MCF 10A (cell line): ENCODE measurements around the gene MAMLD1. TPM values are rescaled to one million over a fixed set of nuclear protein-coding genes. Genes with fewer than 3 reads are reported as not detected.

Source experiments
- BruUV-seq: library from RNA; stranded (reverse); fragments of 400-500 nt; replicated peaks from 2 replicates; lab custom pipeline; 2021; lab: Mats Ljungman, UMichigan
- CTCF ChIA-PET: fragments of 300-600 bp; sonication (Branson Sonifier 250); formaldehyde crosslinking; extraction: SDS; loops from one replicate; lab custom pipeline; 2021; ENCODE audit warnings: antibody characterized with exemption, inconsistent platforms; lab: Yijun Ruan, JAX
- POLR2A ChIA-PET: fragments of 300-600, 350-650 bp; sonication (Branson Sonifier 250); formaldehyde crosslinking; extraction: SDS; loops from one replicate; lab custom pipeline; 2020; ENCODE audit warnings: antibody characterized with exemption, inconsistent platforms; lab: Yijun Ruan, JAX
- DNase-seq: peaks from one replicate; pipeline ENCODE4 v3.0.0-alpha.2; 2018; ENCODE audit not compliant: unreplicated experiment
- H3K27ac Mint-ChIP-seq: one replicate; pipeline ENCODE4 v1.8.0; 2022; ENCODE audit warnings: mild to moderate bottlenecking, low read depth, mixed read lengths; ENCODE audit not compliant: unreplicated experiment
- H3K27me3 Mint-ChIP-seq: one replicate; pipeline ENCODE4 v1.8.0; 2022; ENCODE audit warnings: mixed read lengths; ENCODE audit not compliant: insufficient read depth, unreplicated experiment
- H3K36me3 Mint-ChIP-seq: one replicate; pipeline ENCODE4 v1.8.0; 2022; ENCODE audit warnings: mild to moderate bottlenecking, moderate library complexity, mixed read lengths; ENCODE audit not compliant: insufficient read depth, unreplicated experiment
- H3K4me1 Mint-ChIP-seq: one replicate; pipeline ENCODE4 v1.8.0; 2022; ENCODE audit warnings: mixed read lengths; ENCODE audit not compliant: insufficient read depth, unreplicated experiment
- H3K4me3 Mint-ChIP-seq: one replicate; pipeline ENCODE4 v1.8.0; 2022; ENCODE audit warnings: mild to moderate bottlenecking, moderate library complexity, mixed read lengths; ENCODE audit not compliant: unreplicated experiment
- H3K9me3 Mint-ChIP-seq: one replicate; pipeline ENCODE4 v1.8.0; 2022; ENCODE audit warnings: mixed read lengths; ENCODE audit not compliant: unreplicated experiment
- intact Hi-C: fragments of 100-400 bp; cut with micrococcal nuclease; formaldehyde crosslinking; loops from 2 replicates; pipeline ENCODE4 v1.14.1; 2022
- total RNA-seq: library from RNA; stranded (reverse); gene quantifications from 2 replicates; pipeline ENCODE4 v1.2.3, GENCODE V29; 2022
- TF ChIP-seq, protein P1 (sequence below): fragments of 200-600 bp; IDR thresholded peaks from one replicate; pipeline ENCODE4 v1.8.0; 2022; ENCODE audit warnings: antibody characterized with exemption, mild to moderate bottlenecking; ENCODE audit not compliant: unreplicated experiment

The MAMLD1 gene
- total RNA-seq, 1 experiment from 2014 or later: 1.9 TPM

DNA sequence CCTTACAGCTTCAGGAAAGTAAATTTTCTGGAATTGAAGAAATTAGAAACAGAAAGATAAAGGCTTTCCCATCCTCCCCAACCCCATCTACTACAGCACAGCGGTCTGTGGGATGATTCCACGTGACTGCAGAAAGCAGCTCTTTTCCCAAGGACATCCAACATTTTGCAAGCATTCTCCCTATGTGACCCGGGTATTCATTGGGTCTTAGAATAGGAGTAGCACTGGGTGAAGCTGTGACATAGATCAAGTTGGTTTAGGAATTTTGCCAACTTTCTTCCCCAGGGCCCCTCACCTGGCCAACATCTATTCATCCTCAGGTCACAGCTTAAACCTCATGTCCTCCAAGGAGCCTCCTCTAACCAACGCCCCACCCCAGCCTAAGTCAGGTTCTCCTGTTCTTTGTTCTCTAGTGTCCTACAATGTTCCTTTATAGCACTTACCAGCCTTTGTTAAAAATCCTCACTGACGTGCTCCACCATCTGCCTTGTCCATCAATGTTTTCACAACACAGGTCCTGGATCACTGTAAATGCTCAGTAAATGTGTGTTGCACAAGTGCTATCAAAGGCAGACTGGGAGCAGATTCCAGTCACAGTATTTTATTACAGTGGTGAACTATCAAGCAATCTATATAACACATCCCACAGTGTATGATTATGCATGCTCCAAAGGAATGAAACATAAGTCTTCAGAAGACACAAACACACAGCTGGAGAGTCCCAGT lies 124.4 kb downstream of the MAMLD1 start:
- peaks cover 10% of the 10 kb centered on the region for H3K4me1 Mint-ChIP-seq
- ChIA-PET POLR2A (interaction anchor here (1.0 kb wide), 2 partner anchors 14 to 88 kb away, joined by 3 to 4 read pairs; no protein-coding TSS in a partner anchor), CTCF (interaction anchor here (0.7 to 2.8 kb wide), 11 partner anchors 8 to 538 kb away, joined by 3 to 13 read pairs (median 4); no protein-coding TSS in a partner anchor)
- TF ChIP-seq, protein P1, sequence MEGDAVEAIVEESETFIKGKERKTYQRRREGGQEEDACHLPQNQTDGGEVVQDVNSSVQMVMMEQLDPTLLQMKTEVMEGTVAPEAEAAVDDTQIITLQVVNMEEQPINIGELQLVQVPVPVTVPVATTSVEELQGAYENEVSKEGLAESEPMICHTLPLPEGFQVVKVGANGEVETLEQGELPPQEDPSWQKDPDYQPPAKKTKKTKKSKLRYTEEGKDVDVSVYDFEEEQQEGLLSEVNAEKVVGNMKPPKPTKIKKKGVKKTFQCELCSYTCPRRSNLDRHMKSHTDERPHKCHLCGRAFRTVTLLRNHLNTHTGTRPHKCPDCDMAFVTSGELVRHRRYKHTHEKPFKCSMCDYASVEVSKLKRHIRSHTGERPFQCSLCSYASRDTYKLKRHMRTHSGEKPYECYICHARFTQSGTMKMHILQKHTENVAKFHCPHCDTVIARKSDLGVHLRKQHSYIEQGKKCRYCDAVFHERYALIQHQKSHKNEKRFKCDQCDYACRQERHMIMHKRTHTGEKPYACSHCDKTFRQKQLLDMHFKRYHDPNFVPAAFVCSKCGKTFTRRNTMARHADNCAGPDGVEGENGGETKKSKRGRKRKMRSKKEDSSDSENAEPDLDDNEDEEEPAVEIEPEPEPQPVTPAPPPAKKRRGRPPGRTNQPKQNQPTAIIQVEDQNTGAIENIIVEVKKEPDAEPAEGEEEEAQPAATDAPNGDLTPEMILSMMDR: no peak
- no peak overlapping the region for H3K27ac Mint-ChIP-seq
- no peak for DNase-seq
- no TSS peak for BruUV-seq
- H3K27me3 Mint-ChIP-seq: peaks cover 6% of the 10 kb centered on the region
- H3K36me3 Mint-ChIP-seq: no peaks in the 10 kb centered on the region
- intact Hi-C loops: loop anchor here (5.0 kb wide), 1 partner anchor 285 kb away; no protein-coding TSS in a partner anchor
- no peaks in the 10 kb centered on the region for H3K9me3 Mint-ChIP-seq
- no peak overlapping the region for H3K4me3 Mint-ChIP-seq

DNA sequence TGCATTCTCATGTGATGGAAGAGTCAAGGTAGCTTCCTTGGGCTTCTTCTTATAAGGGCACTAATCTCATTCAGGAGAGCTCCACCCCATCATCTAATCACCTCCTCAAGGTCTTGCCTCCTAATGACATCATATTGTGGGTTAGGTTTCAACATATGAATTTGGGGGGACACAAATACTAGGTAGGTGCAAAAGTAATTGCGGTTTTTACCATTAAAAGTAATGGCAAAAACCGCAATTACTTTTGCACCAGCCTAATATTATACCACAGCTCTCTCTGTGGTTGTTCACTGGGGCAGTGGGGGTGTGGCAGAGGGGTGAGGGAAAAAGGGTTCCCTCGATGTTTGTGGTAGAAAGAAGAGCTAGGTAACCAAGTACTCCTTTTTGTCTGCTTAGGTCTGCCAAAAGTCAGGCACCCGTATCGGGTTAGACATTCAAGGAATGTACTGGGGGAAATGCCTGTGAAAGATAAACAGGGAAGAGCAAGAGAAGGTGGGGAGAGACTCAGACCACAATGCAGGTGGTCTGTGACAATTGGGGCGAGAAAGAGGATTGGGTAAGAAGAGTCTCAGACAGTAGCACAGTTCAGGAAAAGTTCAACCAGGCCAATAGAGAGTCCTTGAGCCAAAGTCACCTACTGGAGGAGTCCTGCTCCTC lies 126.4 kb downstream of the MAMLD1 start:
- Mint-ChIP-seq H3K4me1 (no peaks in the 10 kb centered on the region), H3K36me3 (no peaks in the 10 kb centered on the region), H3K4me3 (no peak overlapping the region), H3K27ac (no peak overlapping the region), H3K9me3 (no peaks in the 10 kb centered on the region), H3K27me3 (peaks cover 13% of the 10 kb centered on the region)
- no peak for DNase-seq
- intact Hi-C loops: loop anchor here (5.0 kb wide), 1 partner anchor 287 kb away; no protein-coding TSS in a partner anchor
- TF ChIP-seq, protein P1: no peak
- ChIA-PET POLR2A (no interaction called here), CTCF (interaction anchor here (0.5 to 1.5 kb wide), 4 partner anchors 10 to 39 kb away, joined by 3 to 4 read pairs (median 4); no protein-coding TSS in a partner anchor)
- BruUV-seq: no TSS peak

DNA sequence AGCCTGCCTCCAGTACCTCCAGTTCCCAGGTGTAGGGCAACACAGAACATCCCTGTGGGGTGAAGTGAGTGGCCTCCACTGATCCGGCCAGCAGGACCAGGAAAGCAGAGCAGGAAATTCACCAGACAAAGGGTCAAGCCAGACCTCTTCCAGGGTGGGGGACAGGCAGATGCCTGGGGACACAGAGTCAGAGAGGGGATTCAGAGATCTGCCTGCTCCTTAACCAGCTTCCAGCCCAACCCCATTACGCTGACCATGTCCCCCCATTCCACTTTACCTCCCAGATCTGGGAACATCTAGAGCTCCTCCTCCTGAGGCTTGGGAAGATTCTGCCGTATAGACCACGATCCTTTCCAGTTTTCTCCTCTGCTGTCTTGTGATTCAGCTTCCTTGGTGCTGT lies 132.4 kb downstream of the MAMLD1 start:
- POLR2A ChIA-PET: no interaction called here
- no peak overlapping the region for H3K27ac Mint-ChIP-seq
- H3K9me3 Mint-ChIP-seq: no peaks in the 10 kb centered on the region
- CTCF ChIA-PET: interaction anchor here (0.6 to 1.4 kb wide), 4 partner anchors 9 to 528 kb away, joined by 3 to 6 read pairs (median 3); no protein-coding TSS in a partner anchor
- H3K36me3 Mint-ChIP-seq: no peaks in the 10 kb centered on the region
- H3K4me1 Mint-ChIP-seq: no peaks in the 10 kb centered on the region
- TF ChIP-seq, protein P1: no peak
- BruUV-seq: no TSS peak
- intact Hi-C loops: no loop called here
- no peak overlapping the region for H3K4me3 Mint-ChIP-seq
- H3K27me3 Mint-ChIP-seq: peaks cover 13% of the 10 kb centered on the region
- DNase-seq: no peak

DNA sequence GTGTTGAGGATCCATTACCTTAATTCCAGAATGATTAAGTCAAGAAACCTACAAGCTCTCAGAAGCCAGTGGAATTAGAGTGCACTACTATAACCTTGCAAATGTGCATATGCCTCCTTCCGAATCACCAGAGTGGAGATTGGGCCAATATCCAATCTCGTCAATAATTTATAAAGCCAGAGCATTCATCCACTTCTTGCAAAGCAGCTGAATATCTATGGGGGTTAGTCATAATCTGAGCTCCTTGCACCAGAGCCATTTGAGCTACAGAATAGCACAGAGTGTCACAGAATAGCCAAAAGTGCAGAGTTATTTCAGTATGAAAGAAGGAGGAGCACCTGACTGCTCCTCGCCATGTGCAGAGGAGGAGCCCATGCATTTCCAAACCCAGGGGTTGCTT lies 136.1 kb downstream of the MAMLD1 start:
- DNase-seq: no peak
- Mint-ChIP-seq H3K9me3 (no peaks in the 10 kb centered on the region), H3K27me3 (no peaks in the 10 kb centered on the region), H3K4me3 (no peak overlapping the region), H3K4me1 (no peaks in the 10 kb centered on the region), H3K27ac (no peak overlapping the region), H3K36me3 (no peaks in the 10 kb centered on the region)
- TF ChIP-seq, protein P1: no peak
- POLR2A ChIA-PET: no interaction called here
- no TSS peak for BruUV-seq
- intact Hi-C loops: no loop called here
- CTCF ChIA-PET: interaction anchor here (0.6 to 1.2 kb wide), 5 partner anchors 10 to 562 kb away, joined by 3 to 6 read pairs (median 4); no protein-coding TSS in a partner anchor
